Transverse colon (tissue), 4 donors: Measurements from ENCODE around the gene IL4I1. TPM values are rescaled to one million over a fixed set of nuclear protein-coding genes. Genes with fewer than 3 reads are reported as not detected.
"Not testable (repeated sequence)": the region's sequence is repeated elsewhere in the genome, so short reads cannot be mapped to it uniquely, and the experiment has no call there.

Experiments
- DNase-seq: peaks from one replicate; pipeline ENCODE4 v3.0.0-alpha.2; 2019
- H3K27ac ChIP-seq, 4 donors: fragments of 200-600 bp; sonication (generic); 2 replicates each; pipeline ENCODE4 v1.5.1; 2016 to 2018; ENCODE audit warnings: inconsistent platforms in 4 of 4
- H3K27me3 ChIP-seq: fragments of 200-600 bp; sonication (generic); 2 replicates; pipeline ENCODE4 v1.5.1; 2017; ENCODE audit warnings: inconsistent platforms
- H3K36me3 ChIP-seq, 4 donors: fragments of 200-600 bp; sonication (generic); 2 replicates each; pipeline ENCODE4 v1.5.1; 2017 to 2019; ENCODE audit warnings: inconsistent platforms in 4 of 4
- H3K4me1 ChIP-seq, 4 donors: fragments of 200-600 bp; sonication (generic); 2 replicates each; pipeline ENCODE4 v1.5.1; 2017 to 2020; ENCODE audit warnings: inconsistent platforms in 4 of 4
- H3K4me3 ChIP-seq, 4 donors: fragments of 200-600 bp; sonication (generic); 1 replicate in 1 of 4; 2 replicates in 3 of 4; pipeline versions ENCODE4 v1.5.1 to v1.6.1; 2017 to 2019; ENCODE audit warnings: inconsistent platforms in 4 of 4
- H3K9me3 ChIP-seq, 2 donors: fragments of 200-600 bp; sonication (generic); 2 replicates each; pipeline ENCODE4 v1.5.1; 2017 to 2019; ENCODE audit warnings: inconsistent platforms in 2 of 2
- CTCF ChIP-seq, 5 experiments: fragments of 200-600 bp in 3 of 5; fragments of 450-650 bp in 2 of 5; sonication (generic) in 3 of 5; IDR thresholded peaks; 1 replicate in 2 of 5; 2 replicates in 3 of 5; pipeline ENCODE4 v1.5.1; 2016 to 2017; ENCODE audit warnings: antibody characterized with exemption in 5 of 5, inconsistent platforms in 3 of 5, mild to moderate bottlenecking in 2 of 5, moderate library complexity in 1 of 5
- EP300 ChIP-seq: sonication (generic); formaldehyde crosslinking; IDR thresholded peaks from one replicate; pipeline ENCODE4 v1.6.1; 2017; ENCODE audit warnings: antibody characterized with exemption, low read depth
- POLR2A ChIP-seq: fragments of 450-650 bp; IDR thresholded peaks from one replicate; pipeline ENCODE4 v1.6.1; 2016; ENCODE audit warnings: antibody characterized with exemption, mild to moderate bottlenecking, moderate library complexity
- POLR2AphosphoS5 ChIP-seq, 3 donors: sonication (generic); formaldehyde crosslinking; IDR thresholded peaks; one replicate each; pipeline ENCODE4 v1.6.1; 2016; ENCODE audit warnings: antibody characterized with exemption in 3 of 3
- WGBS, 2 donors: methylation state at CpG; one replicate each; pipeline ENCODE4 v1.1.5; 2018; ENCODE audit warnings: low coverage in 1 of 2; 5-methylcytosine and 5-hydroxymethylcytosine counted together
- in situ Hi-C, 4 donors: fragments of 200-750 bp; cut with MboI; loops; one replicate each; pipeline versions ENCODE4 v1.15.0 to v1.15.1; 2017; ENCODE audit warnings: low sequenced_read_pairs in 3 of 4, low pct_ligation_motif_present in 1 of 4, low pct_unique_long_range_greater_than_20kb in 1 of 4
- intact Hi-C: fragments of 100-400 bp; cut with DNase I; formaldehyde crosslinking; loops from one replicate; pipeline ENCODE4 v1.15.1; 2023; ENCODE audit warnings: low total_unique reads
- total RNA-seq, 4 donors: library from RNA; depleted of rRNA; stranded (reverse); fragments of >200 nt; gene quantifications; one replicate each; pipeline ENCODE4 v1.1.0, GENCODE V29; 2016

IL4I1 gene
- total RNA-seq, 4 donors from 2014 or later = 2.1 TPM; not detected in 3

- 75 to 96% methylated on average over 4 to 14 of the region's 14 CpGs for WGBS, 2 donors
- Histone ChIP-seq H3K4me3 (peak overlapping the region in 2 of 4 donors; percentile 91 to 97), H3K9me3 (no peaks in the 10 kb centered on the region), H3K4me1 (peaks cover 6 to 22% (median 14%) of the 10 kb centered on the region in 4 donors), H3K36me3 (no peaks in the 10 kb centered on the region), H3K27me3 (no peaks in the 10 kb centered on the region), H3K27ac (peak overlapping the region; percentile 94 to 99 (median 96))
- in situ Hi-C loops (no loop called here), intact Hi-C loops (no loop called here)
- no peak for DNase-seq
- TF ChIP-seq EP300 (no peak), POLR2A (no peak), CTCF (IDR thresholded peaks at IDR 0.05) (no peak), POLR2AphosphoS5 (IDR thresholded peaks at IDR 0.05) (no peak)
These were observed 31.0 kb upstream of the IL4I1 start for GRCh38 chr19:49927526-49928264.

GRCh38 chr19:49926515-49926914, 29.8 kb upstream of the IL4I1 start:
- Histone ChIP-seq H3K36me3 (no peaks in the 10 kb centered on the region), H3K4me1 (peaks cover 6 to 22% (median 14%) of the 10 kb centered on the region in 4 donors), H3K4me3 (no peak overlapping the region), H3K27ac (no peak overlapping the region), H3K9me3 (no peaks in the 10 kb centered on the region), H3K27me3 (no peaks in the 10 kb centered on the region)
- TF ChIP-seq POLR2AphosphoS5 (IDR thresholded peaks at IDR 0.05) (no peak), EP300 (no peak), POLR2A (no peak), CTCF (IDR thresholded peaks at IDR 0.05) (no peak)
- in situ Hi-C loops (no loop called here), intact Hi-C loops (loop anchor here (1.0 kb wide), 1 partner anchor 48 kb away; no protein-coding TSS in a partner anchor)
- DNase-seq = no peak
- WGBS, 2 donors = 91 to 94% methylated on average over 3 to 10 of the region's 10 CpGs

- no peak for TF ChIP-seq EP300
- TF ChIP-seq POLR2AphosphoS5 (IDR thresholded peaks at IDR 0.05) = no peak
- no peak for TF ChIP-seq CTCF (IDR thresholded peaks at IDR 0.05)
- no peak for TF ChIP-seq POLR2A
- H3K9me3 ChIP-seq = no peaks in the 10 kb centered on the region
- H3K4me1 ChIP-seq = peaks cover 6 to 22% (median 14%) of the 10 kb centered on the region in 4 donors
- no peak overlapping the region for H3K4me3 ChIP-seq
- no peak for DNase-seq
- in situ Hi-C loops (no loop called here), intact Hi-C loops (no loop called here)
- H3K27me3 ChIP-seq = no peaks in the 10 kb centered on the region
- H3K36me3 ChIP-seq = no peaks in the 10 kb centered on the region
- H3K27ac ChIP-seq = no peak overlapping the region
- WGBS, 2 donors = 90 to 91% methylated on average over 5 of the region's 5 CpGs
These were observed 28.8 kb upstream of the IL4I1 start for GRCh38 chr19:49925486-49925885.

- Histone ChIP-seq H3K27ac (peak overlapping the region in 1 of 4 donors; percentile 30), H3K4me1 (peaks cover 5 to 18% (median 12%) of the 10 kb centered on the region in 4 donors)
- H3K4me3 ChIP-seq, DNase-seq, in situ Hi-C loops, H3K27me3 ChIP-seq, H3K36me3 ChIP-seq, H3K9me3 ChIP-seq, intact Hi-C loops: not testable (repeated sequence)
- 86 to 94% methylated on average over 8 to 11 of the region's 13 CpGs for WGBS, 2 donors
These were observed 28.2 kb upstream of the IL4I1 start for GRCh38 chr19:49924881-49925210.
